H9 (cell line): ENCODE results near the gene RSL1D1. TPM values are rescaled to one million over a fixed set of nuclear protein-coding genes. Genes with fewer than 3 reads are reported as not detected.
A peak's percentile ranks its signal among the peaks of the same experiment; 100 is the strongest.

Source experiments
- DNase-seq: peaks from one replicate; pipeline ENCODE4 v3.0.0-alpha.2; 2017
- H2AFZ ChIP-seq: one replicate; pipeline ENCODE4 v1.6.1; 2013; ENCODE audit warnings: mild to moderate bottlenecking, low read length, control low read depth, moderate library complexity
- H2AK5ac ChIP-seq: 2 replicates; pipeline ENCODE4 v1.6.1; 2013; ENCODE audit warnings: low read length, control low read depth, mixed read lengths; ENCODE audit not compliant: insufficient read length
- H2BK120ac ChIP-seq: one replicate; pipeline ENCODE4 v1.6.1; 2013; ENCODE audit warnings: low read depth, mild to moderate bottlenecking, low read length, control low read depth, inconsistent platforms; ENCODE audit not compliant: poor library complexity, severe bottlenecking
- H2BK12ac ChIP-seq: 2 replicates; pipeline ENCODE4 v1.6.1; 2013; ENCODE audit warnings: low read length, control low read depth, mixed read lengths, low read depth; ENCODE audit not compliant: insufficient read length
- H2BK15ac ChIP-seq: 2 replicates; pipeline ENCODE4 v1.6.1; 2013; ENCODE audit warnings: low read depth, low read length, control low read depth
- H2BK20ac ChIP-seq: one replicate; pipeline ENCODE4 v1.6.1; 2013; ENCODE audit warnings: low read depth, mild to moderate bottlenecking, low read length, control low read depth, inconsistent platforms; ENCODE audit not compliant: poor library complexity, severe bottlenecking
- H2BK5ac ChIP-seq: 2 replicates; pipeline ENCODE4 v1.6.1; 2013; ENCODE audit warnings: low read length, control low read depth, mixed read lengths; ENCODE audit not compliant: insufficient read length
- H3K14ac ChIP-seq: 2 replicates; pipeline ENCODE4 v1.6.1; 2013; ENCODE audit warnings: low read length, control low read depth; ENCODE audit not compliant: insufficient read depth
- H3K18ac ChIP-seq: 2 replicates; pipeline ENCODE4 v1.6.1; 2013; ENCODE audit warnings: low read depth, mild to moderate bottlenecking, mixed read lengths, low read length, control low read depth; ENCODE audit not compliant: insufficient read length
- H3K23ac ChIP-seq: 2 replicates; pipeline ENCODE4 v1.6.1; 2013; ENCODE audit warnings: low read length, control low read depth, mixed read lengths, low read depth; ENCODE audit not compliant: insufficient read length
- H3K23me2 ChIP-seq: 2 replicates; pipeline ENCODE4 v1.6.1; 2013; ENCODE audit warnings: low read depth, mild to moderate bottlenecking, mixed read lengths, low read length, control low read depth; ENCODE audit not compliant: insufficient read length, poor library complexity, severe bottlenecking
- H3K27ac ChIP-seq: 2 replicates; pipeline ENCODE4 v1.5.1; 2013; ENCODE audit warnings: low read length, control low read depth, mixed read lengths, low read depth; ENCODE audit not compliant: insufficient read length
- H3K27me3 ChIP-seq: 2 replicates; pipeline ENCODE4 v1.6.1; 2013; ENCODE audit warnings: low read length, control low read depth, inconsistent platforms; ENCODE audit not compliant: insufficient read depth
- H3K4ac ChIP-seq: 2 replicates; pipeline ENCODE4 v1.6.1; 2013; ENCODE audit warnings: low read depth, mild to moderate bottlenecking, control low read depth, inconsistent platforms, low read length, moderate library complexity
- H3K4me1 ChIP-seq: 2 replicates; pipeline ENCODE4 v1.6.1; 2013; ENCODE audit warnings: low read length, control low read depth, inconsistent platforms; ENCODE audit not compliant: insufficient read depth
- H3K4me2 ChIP-seq: 2 replicates; pipeline ENCODE4 v1.6.1; 2013; ENCODE audit warnings: low read length, control low read depth, mixed read lengths; ENCODE audit not compliant: insufficient read length, insufficient read depth
- H3K56ac ChIP-seq: 2 replicates; pipeline ENCODE4 v1.6.1; 2013; ENCODE audit warnings: low read depth, mild to moderate bottlenecking, mixed read lengths, low read length, control low read depth; ENCODE audit not compliant: insufficient read length
- H3K79me1 ChIP-seq: 2 replicates; pipeline ENCODE4 v1.6.1; 2013; ENCODE audit warnings: low read depth, mild to moderate bottlenecking, moderate library complexity, low read length, control low read depth, inconsistent platforms; ENCODE audit not compliant: insufficient read depth, poor library complexity, severe bottlenecking
- H3K79me2 ChIP-seq: 2 replicates; pipeline ENCODE4 v1.6.1; 2013; ENCODE audit warnings: low read length, control low read depth, inconsistent platforms; ENCODE audit not compliant: insufficient read depth
- H3K9ac ChIP-seq: 2 replicates; pipeline ENCODE4 v1.6.1; 2013; ENCODE audit warnings: low read length, control low read depth, mixed read lengths; ENCODE audit not compliant: insufficient read length; ENCODE audit errors: extremely low read depth
- H3K9me3 ChIP-seq: one replicate; pipeline ENCODE4 v1.6.1; 2013; ENCODE audit warnings: low read depth, low read length, inconsistent platforms; ENCODE audit not compliant: control insufficient read depth
- H3T11ph ChIP-seq: one replicate; pipeline ENCODE4 v1.6.1; 2013; ENCODE audit warnings: mild to moderate bottlenecking, low read length, control low read depth, inconsistent platforms
- H4K20me1 ChIP-seq: one replicate; pipeline ENCODE4 v1.6.1; 2013; ENCODE audit not compliant: control insufficient read depth, insufficient read length, insufficient read depth
- H4K5ac ChIP-seq: 2 replicates; pipeline ENCODE4 v1.6.1; 2013; ENCODE audit warnings: low read depth, mild to moderate bottlenecking, mixed read lengths, low read length, control low read depth; ENCODE audit not compliant: insufficient read length
- H4K8ac ChIP-seq: replicated peaks from 2 replicates; pipeline ENCODE4 v1.6.1; 2013; ENCODE audit warnings: low read length, control low read depth, mixed read lengths, low read depth; ENCODE audit not compliant: insufficient read length
- H4K91ac ChIP-seq: 2 replicates; pipeline ENCODE4 v1.6.1; 2013; ENCODE audit warnings: low read depth, mild to moderate bottlenecking, moderate library complexity, mixed read lengths, low read length, control low read depth; ENCODE audit not compliant: insufficient read length
- H3K27ac Mint-ChIP-seq, 3 experiments: 2 replicates in 2 of 3; 3 replicates in 1 of 3; pipeline ENCODE4 v1.8.0; 2020 to 2021; ENCODE audit warnings: mixed read lengths in 3 of 3, mild to moderate bottlenecking in 1 of 3, moderate library complexity in 1 of 3
- H3K27me3 Mint-ChIP-seq: 2 replicates; pipeline ENCODE4 v1.8.0; 2021; ENCODE audit warnings: low read depth, mild to moderate bottlenecking, moderate library complexity, mixed read lengths
- H3K36me3 Mint-ChIP-seq, 3 experiments: 2 replicates in 2 of 3; 3 replicates in 1 of 3; pipeline ENCODE4 v1.8.0; 2020 to 2021; ENCODE audit warnings: low read depth in 3 of 3, mixed read lengths in 3 of 3; ENCODE audit not compliant: insufficient read depth in 1 of 3
- H3K4me1 Mint-ChIP-seq, 2 experiments: 2 replicates each; pipeline ENCODE4 v1.8.0; 2020; ENCODE audit warnings: mixed read lengths in 2 of 2
- H3K4me3 Mint-ChIP-seq, 2 experiments: 2 replicates in 1 of 2; 3 replicates in 1 of 2; pipeline ENCODE4 v1.8.0; 2020 to 2021; ENCODE audit warnings: mild to moderate bottlenecking in 2 of 2, mixed read lengths in 2 of 2, moderate library complexity in 1 of 2
- H3K9me3 Mint-ChIP-seq, 2 experiments: 2 replicates in 1 of 2; 3 replicates in 1 of 2; pipeline ENCODE4 v1.8.0; 2020; ENCODE audit warnings: mild to moderate bottlenecking in 2 of 2, mixed read lengths in 2 of 2, moderate library complexity in 1 of 2
- WGBS: extraction: QIAGEN DNeasy Blood & Tissue Kit; methylation state at CpG from one replicate; pipeline ENCODE4 v1.1.7; 2013; ENCODE audit warnings: missing lambda C conversion rate, low lambda C conversion rate, mixed read lengths; ENCODE audit not compliant: insufficient read length; ENCODE audit errors: extremely low coverage; 5-methylcytosine and 5-hydroxymethylcytosine counted together
- total RNA-seq: library from RNA; stranded (reverse); gene quantifications from 2 replicates; pipeline ENCODE4 v1.2.1, GENCODE V29; 2021
- TF ChIP-seq, protein P1 (sequence below): fragments of 200-600 bp; sonication (generic); conservative IDR thresholded peaks from 3 replicates; pipeline ENCODE4 v1.8.0; 2021; ENCODE audit warnings: antibody characterized with exemption, mild to moderate bottlenecking

RSL1D1 gene
- total RNA-seq, 1 experiment from 2014 or later: 334 TPM

DNA sequence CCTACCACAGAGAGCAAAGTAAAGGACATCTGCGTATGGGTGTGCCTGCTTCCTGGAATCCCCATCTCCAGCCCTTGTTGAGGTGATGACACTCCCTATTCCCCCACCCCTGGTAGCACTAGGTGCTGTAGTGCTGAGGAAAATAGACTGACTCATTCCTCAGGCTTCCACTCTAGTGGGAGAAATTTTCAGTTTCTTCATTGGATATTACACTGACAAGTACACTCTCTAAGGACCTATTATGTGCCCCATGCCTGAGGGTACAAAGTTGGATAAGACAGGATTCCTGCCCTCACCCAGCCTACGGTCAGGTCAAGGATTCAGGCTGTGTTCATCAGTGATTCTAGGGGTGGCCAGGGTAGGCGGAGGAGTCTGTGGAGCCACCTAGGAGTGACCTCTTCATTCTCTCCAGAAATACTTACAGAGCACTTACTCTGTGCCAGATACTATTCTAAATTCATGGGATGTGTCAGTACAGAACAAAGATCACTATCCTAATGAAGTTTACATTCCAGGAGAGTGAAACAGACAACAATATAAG is 49.8 kb downstream of the RSL1D1 start:
- H2BK120ac ChIP-seq: no peak overlapping the region
- no peaks in the 10 kb centered on the region for H3K79me2 ChIP-seq
- H3K23me2 ChIP-seq: peaks cover 14% of the 10 kb centered on the region
- Mint-ChIP-seq H3K4me3 (no peak overlapping the region), H3K4me1 (peaks cover 22 to 23% of the 10 kb centered on the region in 2 experiments), H3K9me3 (no peaks in the 10 kb centered on the region), H3K27ac (peak overlapping the region in 2 of 3 experiments; percentile 25 to 26; a peak in 2 of 7 replicates), H3K27me3 (no peaks in the 10 kb centered on the region; the same call in 1 of the 2 replicates), H3K36me3 (no peaks in the 10 kb centered on the region)
- TF ChIP-seq, protein P1, sequence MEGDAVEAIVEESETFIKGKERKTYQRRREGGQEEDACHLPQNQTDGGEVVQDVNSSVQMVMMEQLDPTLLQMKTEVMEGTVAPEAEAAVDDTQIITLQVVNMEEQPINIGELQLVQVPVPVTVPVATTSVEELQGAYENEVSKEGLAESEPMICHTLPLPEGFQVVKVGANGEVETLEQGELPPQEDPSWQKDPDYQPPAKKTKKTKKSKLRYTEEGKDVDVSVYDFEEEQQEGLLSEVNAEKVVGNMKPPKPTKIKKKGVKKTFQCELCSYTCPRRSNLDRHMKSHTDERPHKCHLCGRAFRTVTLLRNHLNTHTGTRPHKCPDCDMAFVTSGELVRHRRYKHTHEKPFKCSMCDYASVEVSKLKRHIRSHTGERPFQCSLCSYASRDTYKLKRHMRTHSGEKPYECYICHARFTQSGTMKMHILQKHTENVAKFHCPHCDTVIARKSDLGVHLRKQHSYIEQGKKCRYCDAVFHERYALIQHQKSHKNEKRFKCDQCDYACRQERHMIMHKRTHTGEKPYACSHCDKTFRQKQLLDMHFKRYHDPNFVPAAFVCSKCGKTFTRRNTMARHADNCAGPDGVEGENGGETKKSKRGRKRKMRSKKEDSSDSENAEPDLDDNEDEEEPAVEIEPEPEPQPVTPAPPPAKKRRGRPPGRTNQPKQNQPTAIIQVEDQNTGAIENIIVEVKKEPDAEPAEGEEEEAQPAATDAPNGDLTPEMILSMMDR: no peak
- no peaks in the 10 kb centered on the region for H3K9me3 ChIP-seq
- no peak for DNase-seq
- H3K4me2 ChIP-seq: no peak overlapping the region
- no peak overlapping the region for H3K4ac ChIP-seq
- no peak overlapping the region for H3K27ac ChIP-seq
- no peak overlapping the region for H3K23ac ChIP-seq
- no peak overlapping the region for H3K56ac ChIP-seq
- no peaks in the 10 kb centered on the region for H3K27me3 ChIP-seq
- H2BK5ac ChIP-seq: no peak overlapping the region
- H3T11ph ChIP-seq: no peak overlapping the region
- H4K91ac ChIP-seq: no peak overlapping the region
- H4K5ac ChIP-seq: no peak overlapping the region
- no peaks in the 10 kb centered on the region for H3K79me1 ChIP-seq
- no peaks in the 10 kb centered on the region for H3K4me1 ChIP-seq
- H4K8ac ChIP-seq: no peak overlapping the region
- H2BK20ac ChIP-seq: no peak overlapping the region
- H2AK5ac ChIP-seq: no peak overlapping the region
- H2BK15ac ChIP-seq: no peak overlapping the region
- no peak overlapping the region for H3K9ac ChIP-seq
- no peak overlapping the region for H3K14ac ChIP-seq
- no peak overlapping the region for H3K18ac ChIP-seq
- H2BK12ac ChIP-seq: no peak overlapping the region
- no peak overlapping the region for H2AFZ ChIP-seq
- H4K20me1 ChIP-seq: no peaks in the 10 kb centered on the region
- WGBS: no CpG with 5 or more reads among the region's 3 CpGs
